Osteocyte (in vitro differentiated cells): ENCODE measurements around the gene ADH4. TPM values are rescaled to one million over a fixed set of nuclear protein-coding genes. Genes with fewer than 3 reads are reported as not detected.
"Not testable (repeated sequence)": the region's sequence is repeated elsewhere in the genome, so short reads cannot be mapped to it uniquely, and the experiment has no call there.

Experiments
- DNase-seq: peaks from one replicate; pipeline ENCODE4 v3.0.0; 2021; ENCODE audit warnings: mixed read lengths; ENCODE audit not compliant: unreplicated experiment; ENCODE audit errors: extremely low spot score
- H3K27ac Mint-ChIP-seq: one replicate; pipeline ENCODE4 v1.8.0; 2021; ENCODE audit warnings: mild to moderate bottlenecking, mixed read lengths; ENCODE audit not compliant: unreplicated experiment
- H3K27me3 Mint-ChIP-seq: one replicate; pipeline ENCODE4 v1.8.0; 2021; ENCODE audit warnings: mixed read lengths; ENCODE audit not compliant: unreplicated experiment
- H3K36me3 Mint-ChIP-seq: one replicate; pipeline ENCODE4 v1.8.0; 2021; ENCODE audit warnings: mixed read lengths; ENCODE audit not compliant: unreplicated experiment
- H3K4me1 Mint-ChIP-seq: one replicate; pipeline ENCODE4 v1.8.0; 2021; ENCODE audit warnings: mixed read lengths; ENCODE audit not compliant: unreplicated experiment
- H3K4me3 Mint-ChIP-seq: one replicate; pipeline ENCODE4 v1.8.0; 2021; ENCODE audit warnings: mild to moderate bottlenecking, moderate library complexity, mixed read lengths; ENCODE audit not compliant: unreplicated experiment
- H3K9me3 Mint-ChIP-seq: one replicate; pipeline ENCODE4 v1.8.0; 2021; ENCODE audit warnings: mixed read lengths; ENCODE audit not compliant: unreplicated experiment
- total RNA-seq: library from RNA; stranded (reverse); gene quantifications from 2 replicates; pipeline ENCODE4 v1.2.1, GENCODE V29; 2021
- TF ChIP-seq, protein P1 (sequence below): fragments of 200-600 bp; sonication (generic); IDR thresholded peaks from 2 replicates; pipeline ENCODE4 v1.5.0; 2021; ENCODE audit warnings: antibody characterized with exemption, mild to moderate bottlenecking, moderate library complexity

Gene ADH4
- total RNA-seq, 1 donor from 2014 or later = not detected

DNA sequence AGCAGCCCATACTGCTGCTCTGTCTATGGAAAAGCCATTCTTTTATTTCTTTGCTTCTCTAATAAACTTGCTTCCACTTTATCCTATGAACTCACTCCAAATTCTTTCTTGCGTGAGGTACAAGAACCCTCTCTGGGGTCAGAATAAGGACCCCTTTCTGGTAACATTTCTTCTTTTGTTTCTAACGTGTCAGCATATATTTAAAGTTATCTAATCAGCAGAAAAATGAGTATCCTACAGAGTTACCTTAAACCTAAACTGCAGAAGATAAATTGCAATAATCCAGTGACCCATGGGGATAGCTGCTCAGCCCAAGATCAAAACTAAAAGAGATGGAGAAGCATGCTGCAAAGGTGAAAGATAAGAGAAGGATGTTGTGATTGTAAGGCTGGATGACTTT, 59.5 kb downstream of the ADH4 start:
- Mint-ChIP-seq H3K27me3 (no peaks in the 10 kb centered on the region), H3K27ac (no peak overlapping the region), H3K4me3 (no peak overlapping the region), H3K36me3 (peaks cover 50% of the 10 kb centered on the region), H3K9me3 (no peaks in the 10 kb centered on the region), H3K4me1 (peaks cover 21% of the 10 kb centered on the region)
- TF ChIP-seq, protein P1, sequence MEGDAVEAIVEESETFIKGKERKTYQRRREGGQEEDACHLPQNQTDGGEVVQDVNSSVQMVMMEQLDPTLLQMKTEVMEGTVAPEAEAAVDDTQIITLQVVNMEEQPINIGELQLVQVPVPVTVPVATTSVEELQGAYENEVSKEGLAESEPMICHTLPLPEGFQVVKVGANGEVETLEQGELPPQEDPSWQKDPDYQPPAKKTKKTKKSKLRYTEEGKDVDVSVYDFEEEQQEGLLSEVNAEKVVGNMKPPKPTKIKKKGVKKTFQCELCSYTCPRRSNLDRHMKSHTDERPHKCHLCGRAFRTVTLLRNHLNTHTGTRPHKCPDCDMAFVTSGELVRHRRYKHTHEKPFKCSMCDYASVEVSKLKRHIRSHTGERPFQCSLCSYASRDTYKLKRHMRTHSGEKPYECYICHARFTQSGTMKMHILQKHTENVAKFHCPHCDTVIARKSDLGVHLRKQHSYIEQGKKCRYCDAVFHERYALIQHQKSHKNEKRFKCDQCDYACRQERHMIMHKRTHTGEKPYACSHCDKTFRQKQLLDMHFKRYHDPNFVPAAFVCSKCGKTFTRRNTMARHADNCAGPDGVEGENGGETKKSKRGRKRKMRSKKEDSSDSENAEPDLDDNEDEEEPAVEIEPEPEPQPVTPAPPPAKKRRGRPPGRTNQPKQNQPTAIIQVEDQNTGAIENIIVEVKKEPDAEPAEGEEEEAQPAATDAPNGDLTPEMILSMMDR = no peak
- no peak for DNase-seq

DNA sequence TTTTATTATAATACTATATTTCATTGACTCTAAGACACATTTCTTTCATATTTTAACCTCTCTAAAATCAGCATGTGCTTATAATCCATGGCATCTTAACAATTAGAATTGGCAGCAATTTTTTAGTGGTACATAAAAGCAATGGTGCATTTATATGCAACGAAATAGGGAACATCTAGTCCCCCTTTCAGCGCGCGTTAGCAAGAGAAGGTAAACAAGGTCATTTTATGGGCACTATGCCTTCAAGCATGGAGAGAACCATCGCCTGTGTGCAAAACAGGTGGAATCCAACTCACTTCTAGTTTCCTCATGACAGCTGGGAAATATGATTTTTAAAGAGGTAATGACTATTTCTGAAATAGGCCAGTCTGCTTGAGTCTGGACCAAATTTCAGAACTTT, 61.9 kb downstream of the ADH4 start:
- TF ChIP-seq, protein P1 = no peak
- Mint-ChIP-seq H3K27me3 (no peaks in the 10 kb centered on the region), H3K36me3 (peaks cover 66% of the 10 kb centered on the region), H3K9me3 (no peaks in the 10 kb centered on the region), H3K4me3 (no peak overlapping the region), H3K4me1 (peaks cover 12% of the 10 kb centered on the region), H3K27ac (no peak overlapping the region)
- DNase-seq = no peak

DNA sequence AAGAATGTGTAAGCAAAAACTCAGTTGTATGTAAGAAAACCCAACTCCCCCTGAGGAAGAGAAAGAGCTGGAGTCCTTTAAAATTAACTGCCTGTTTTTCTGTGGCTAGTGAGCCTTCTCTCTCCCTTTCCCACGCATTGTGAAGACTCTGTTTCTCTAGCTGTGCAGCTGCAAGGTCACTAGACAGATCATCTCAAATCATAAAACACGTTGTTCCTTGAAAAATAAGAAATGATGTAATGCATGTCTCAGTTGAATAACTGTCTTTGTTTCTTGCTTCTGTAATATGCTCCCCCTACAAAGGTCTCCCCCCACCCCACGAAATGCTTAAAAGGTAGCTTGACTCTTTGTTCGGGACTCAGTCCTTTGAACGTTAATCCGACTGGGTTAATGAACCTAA, 63.2 kb downstream of the ADH4 start:
- DNase-seq, H3K4me3 Mint-ChIP-seq, H3K4me1 Mint-ChIP-seq, H3K27me3 Mint-ChIP-seq, H3K27ac Mint-ChIP-seq, H3K9me3 Mint-ChIP-seq: not testable (repeated sequence)
- H3K36me3 Mint-ChIP-seq = peaks cover 68% of the 10 kb centered on the region

DNA sequence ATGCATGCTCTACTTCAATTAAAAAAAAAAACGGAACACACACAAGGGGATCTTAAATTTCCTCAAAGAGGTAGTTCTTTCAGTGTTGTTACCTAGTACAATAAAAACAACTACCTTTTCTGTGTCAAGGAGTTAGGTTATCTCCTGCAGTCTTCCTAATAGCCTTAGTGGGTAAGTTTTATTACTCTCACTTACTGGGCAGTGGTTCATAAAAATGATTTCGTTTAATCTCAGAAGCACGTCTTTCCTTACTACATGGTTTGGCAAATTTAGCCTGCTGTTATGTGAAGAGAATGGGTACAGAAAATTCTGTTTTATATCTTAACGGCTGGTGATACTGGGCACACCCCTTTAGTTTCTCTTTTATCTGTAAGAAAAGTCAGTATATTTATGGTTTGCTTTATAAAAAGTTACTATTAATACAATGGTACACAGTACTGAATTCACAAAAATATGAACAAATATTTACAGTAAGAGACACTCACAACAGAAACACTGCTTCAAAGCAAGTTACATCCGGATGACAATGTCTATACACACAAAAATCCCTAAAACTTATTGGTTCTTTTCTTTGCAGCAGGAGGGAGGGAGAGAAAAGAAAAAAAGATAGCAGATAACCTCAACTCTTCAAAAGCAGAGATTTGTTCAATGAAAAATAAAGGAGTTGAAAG, 64.3 kb downstream of the ADH4 start:
- Mint-ChIP-seq H3K36me3 (peaks cover 66% of the 10 kb centered on the region), H3K27ac (no peak overlapping the region), H3K27me3 (no peaks in the 10 kb centered on the region), H3K9me3 (no peaks in the 10 kb centered on the region), H3K4me1 (no peaks in the 10 kb centered on the region), H3K4me3 (no peak overlapping the region)
- DNase-seq = no peak
- TF ChIP-seq, protein P1 = no peak

DNA sequence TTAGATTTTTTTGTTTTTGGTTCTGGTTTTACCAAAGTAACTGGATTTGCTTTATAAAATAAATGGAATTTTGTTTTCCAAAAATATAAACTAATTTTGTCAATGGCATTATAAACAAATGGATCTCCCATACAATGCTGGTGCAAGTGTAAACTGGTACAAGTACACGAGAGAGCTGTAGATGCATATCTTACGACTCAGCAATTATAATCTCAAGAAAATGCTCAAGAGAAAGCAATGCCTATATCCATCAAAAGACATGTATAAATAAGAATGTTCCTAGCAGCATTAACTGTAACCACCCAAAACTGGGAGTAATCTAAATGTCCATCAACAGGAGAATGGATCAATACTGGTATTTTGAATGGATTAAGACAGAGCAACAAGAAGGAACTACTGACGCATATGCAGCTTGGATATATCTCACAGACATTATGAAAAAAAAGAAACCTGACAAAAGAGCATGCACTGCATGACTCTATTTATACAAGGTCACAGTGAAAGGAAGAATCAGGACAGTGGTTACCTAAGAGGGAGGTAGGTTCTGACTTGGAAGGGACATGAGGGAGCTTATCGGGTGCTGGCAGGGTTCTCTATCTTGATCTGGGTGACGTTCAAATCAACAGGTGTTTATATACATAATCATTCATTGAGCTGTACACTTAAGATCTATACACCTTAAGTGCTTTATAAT, 65.0 kb downstream of the ADH4 start:
- Mint-ChIP-seq H3K36me3 (peaks cover 64% of the 10 kb centered on the region), H3K27me3 (no peaks in the 10 kb centered on the region), H3K4me3 (no peak overlapping the region), H3K9me3 (no peaks in the 10 kb centered on the region), H3K27ac (no peak overlapping the region), H3K4me1 (no peaks in the 10 kb centered on the region)
- TF ChIP-seq, protein P1 = no peak
- no peak for DNase-seq
